Stomach (tissue), 9 donors: ENCODE results near the gene MEIOC. TPM values are rescaled to one million over a fixed set of nuclear protein-coding genes. Genes with fewer than 3 reads are reported as not detected.
A peak's percentile ranks its signal among the peaks of the same experiment; 100 is the strongest.
"Not testable (repeated sequence)": the region's sequence is repeated elsewhere in the genome, so short reads cannot be mapped to it uniquely, and the experiment has no call there.

Source experiments
- DNase-seq, 2 donors: peaks; one replicate each; pipeline versions ENCODE4 v3.0.0 to v3.0.0-alpha.2; 2013 to 2019
- H3K27ac ChIP-seq, 5 donors: fragments of 200-600 bp in 4 of 5; sonication (generic) in 4 of 5; one replicate each; pipeline ENCODE4 v1.5.1; 2013 to 2019; ENCODE audit warnings: mild to moderate bottlenecking in 1 of 5, moderate library complexity in 1 of 5
- H3K27me3 ChIP-seq, 3 donors: fragments of 200-600 bp; sonication (generic); one replicate each; pipeline ENCODE4 v1.5.1; 2017 to 2019; ENCODE audit warnings: mixed run types in 1 of 3
- H3K36me3 ChIP-seq, 4 donors: fragments of 200-600 bp; sonication (generic); 1 replicate in 3 of 4; 2 replicates in 1 of 4; pipeline ENCODE4 v1.5.1; 2016 to 2019
- H3K4me1 ChIP-seq, 4 donors: fragments of 200-600 bp; sonication (generic); one replicate each; pipeline ENCODE4 v1.5.1; 2016 to 2019
- H3K4me3 ChIP-seq, 4 donors: fragments of 200-600 bp; sonication (generic) in 3 of 4; one replicate each; pipeline ENCODE4 v1.5.1; 2016 to 2019; ENCODE audit warnings: mild to moderate bottlenecking in 1 of 4
- H3K9me3 ChIP-seq, 4 donors: fragments of 200-600 bp; sonication (generic); one replicate each; pipeline ENCODE4 v1.5.1; 2016 to 2019
- CTCF ChIP-seq, 7 experiments: fragments of 450-650 bp in 4 of 7; fragments of 200-600 bp in 3 of 7; sonication (generic) in 3 of 7; IDR thresholded peaks; one replicate each; pipeline ENCODE4 v1.5.1; 2016 to 2019; ENCODE audit warnings: antibody characterized with exemption in 7 of 7, control low read depth in 2 of 7, mild to moderate bottlenecking in 1 of 7
- EP300 ChIP-seq: sonication (generic); formaldehyde crosslinking; IDR thresholded peaks from one replicate; pipeline ENCODE4 v1.6.1; 2017; ENCODE audit warnings: antibody characterized with exemption
- POLR2A ChIP-seq, 4 donors: fragments of 450-650 bp; IDR thresholded peaks; one replicate each; pipeline ENCODE4 v1.6.1; 2016; ENCODE audit warnings: antibody characterized with exemption in 4 of 4, control low read depth in 2 of 4, mild to moderate bottlenecking in 1 of 4, moderate library complexity in 1 of 4
- POLR2AphosphoS5 ChIP-seq, 3 donors: sonication (generic); formaldehyde crosslinking; IDR thresholded peaks; one replicate each; pipeline ENCODE4 v1.6.1; 2016; ENCODE audit warnings: antibody characterized with exemption in 3 of 3
- WGBS, 5 donors: extraction: QIAGEN DNeasy Blood & Tissue Kit in 3 of 5; methylation state at CpG; one replicate each; pipeline versions ENCODE4 v1.1.5 to v1.1.7; 2013 to 2018; 5-methylcytosine and 5-hydroxymethylcytosine counted together
- intact Hi-C: fragments of 100-400 bp; cut with DNase I; formaldehyde crosslinking; loops from one replicate; pipeline ENCODE4 v1.15.1; 2023; ENCODE audit warnings: low total_unique reads
- polyA plus RNA-seq, 3 donors: library from polyadenylated mRNA; stranded (reverse); fragments of 200-250 nt; gene quantifications; one replicate each; pipeline ENCODE4 v1.2.3, GENCODE V29; 2013
- total RNA-seq, 5 donors: library from RNA; depleted of rRNA; stranded (reverse); fragments of >200 nt; gene quantifications; one replicate each; pipeline versions ENCODE4 v1.1.0 to v1.2.3, GENCODE V29; 2014 to 2016
- donor health status: healthy with polysubstance abuse.
- donor health status: Bipolar disorder and iron deficiency.
- donor health status: healthy.

Gene MEIOC
- total and polyA plus RNA-seq, 8 donors: 0.03 TPM; not detected in 7

DNA sequence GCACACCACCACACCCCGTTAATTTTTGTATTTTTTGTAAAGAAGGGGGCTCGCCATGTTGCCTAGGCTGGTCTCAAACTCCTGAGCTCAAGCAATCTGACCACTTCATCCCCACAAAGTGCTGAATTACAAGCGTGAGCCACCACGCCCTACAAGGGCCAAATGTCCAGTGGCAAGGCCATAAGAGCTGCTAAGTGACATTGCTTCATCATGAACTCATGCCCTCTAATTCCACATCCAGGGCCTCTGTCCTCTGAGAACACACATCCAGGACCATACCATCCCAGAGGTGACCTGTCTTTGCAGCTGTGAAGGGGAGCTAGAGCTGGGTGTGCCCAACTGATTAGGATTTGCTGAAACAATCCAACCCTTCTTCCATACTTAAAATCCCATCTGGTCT, 25.6 kb upstream of the MEIOC start:
- Histone ChIP-seq H3K36me3 (no peaks in the 10 kb centered on the region), H3K4me3 (no peak overlapping the region), H3K27me3 (peaks cover 0 to 26% (median 0%) of the 10 kb centered on the region in 3 donors), H3K4me1 (peaks cover 0 to 4% (median 0%) of the 10 kb centered on the region in 4 donors), H3K9me3 (no peaks in the 10 kb centered on the region), H3K27ac (no peak overlapping the region)
- no peak for TF ChIP-seq POLR2A (IDR thresholded peaks at IDR 0.05)
- no peak for TF ChIP-seq CTCF (IDR thresholded peaks at IDR 0.05)
- no peak for TF ChIP-seq EP300
- TF ChIP-seq POLR2AphosphoS5 (IDR thresholded peaks at IDR 0.05): no peak
- 80 to 87% (median 84%) methylated on average over 4 of the region's 4 CpGs for WGBS, 5 donors
- DNase-seq: no peak
- intact Hi-C loops: no loop called here

- H3K4me1 ChIP-seq: no peaks in the 10 kb centered on the region
- intact Hi-C loops: no loop called here
- no peak overlapping the region for H3K4me3 ChIP-seq
- no peaks in the 10 kb centered on the region for H3K9me3 ChIP-seq
- H3K27ac ChIP-seq: no peak overlapping the region
- no peak for DNase-seq
- peaks cover 0 to 7% (median 0%) of the 10 kb centered on the region in 3 donors for H3K27me3 ChIP-seq
- H3K36me3 ChIP-seq: no peaks in the 10 kb centered on the region
- TF ChIP-seq CTCF (IDR thresholded peaks at IDR 0.05) (no peak), POLR2A (IDR thresholded peaks at IDR 0.05) (no peak), POLR2AphosphoS5 (IDR thresholded peaks at IDR 0.05) (no peak), EP300 (no peak)
- WGBS, 5 donors: 75 to 80% (median 78%) methylated on average over 8 of the region's 8 CpGs
These were observed 22.3 kb upstream of the MEIOC start for GRCh38 chr17:44633998-44634397.

DNA sequence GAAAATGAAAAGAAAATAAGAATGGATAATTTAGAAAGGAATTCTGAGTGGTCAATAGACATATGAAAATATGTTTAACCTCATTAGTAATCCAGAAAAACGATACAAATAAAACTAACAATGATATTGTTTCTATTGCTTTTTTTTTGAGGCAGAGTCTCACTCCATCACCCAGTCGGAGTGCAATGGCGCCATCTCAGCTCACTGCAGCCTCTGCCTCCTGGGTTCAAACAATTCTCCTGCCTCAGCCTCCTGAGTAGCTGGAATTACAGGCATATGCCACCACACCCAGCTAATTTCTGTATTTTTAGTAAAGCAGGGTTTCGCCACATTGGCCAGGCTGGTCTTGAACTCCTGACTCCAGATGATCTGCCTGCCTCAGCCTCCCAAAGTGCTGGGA, 21.9 kb upstream of the MEIOC start:
- H3K4me1 ChIP-seq, H3K27ac ChIP-seq, H3K9me3 ChIP-seq, intact Hi-C loops, H3K27me3 ChIP-seq, H3K4me3 ChIP-seq, H3K36me3 ChIP-seq, DNase-seq: not testable (repeated sequence)
- 59 to 73% (median 64%) methylated on average over 4 of the region's 4 CpGs for WGBS, 5 donors

- intact Hi-C loops: loop anchor here (5.0 kb wide), 1 partner anchor 104 kb away; no protein-coding TSS in a partner anchor
These were observed 19.7 kb upstream of the MEIOC start for GRCh38 chr17:44636562-44636961.

More at GRCh38 chr17:44636562-44636961, 19.7 kb upstream of the MEIOC start:
- no peaks in the 10 kb centered on the region for H3K4me1 ChIP-seq
- H3K9me3 ChIP-seq: no peaks in the 10 kb centered on the region
- peak in 2 of 7 experiments; percentile 41 to 44 for TF ChIP-seq CTCF (IDR thresholded peaks at IDR 0.05)
- TF ChIP-seq POLR2A (IDR thresholded peaks at IDR 0.05): no peak
- peaks cover 0 to 3% (median 0%) of the 10 kb centered on the region in 3 donors for H3K27me3 ChIP-seq
- no peak overlapping the region for H3K27ac ChIP-seq
- WGBS, 5 donors: 22 to 59% (median 37%) methylated on average over 1 of the region's 1 CpG
- H3K36me3 ChIP-seq: no peaks in the 10 kb centered on the region
- DNase-seq: peak in 1 of 2 donors; percentile 58
- no peak overlapping the region for H3K4me3 ChIP-seq
